GM12878 (cell line): Measurements from ENCODE around the gene BCAS3. TPM values are rescaled to one million over a fixed set of nuclear protein-coding genes. Genes with fewer than 3 reads are reported as not detected.

Source experiments
- ATAC-seq: fragments of 200-7000 bp; cut with Tn5 transposase; 3 replicates; pipeline ENCODE4 v1.9.1; 2020; ENCODE audit warnings: mild to moderate bottlenecking, moderate library complexity
- BruUV-seq: library from RNA; stranded (reverse); fragments of 400-500 nt; replicated peaks from 2 replicates; lab custom pipeline; 2021; lab: Mats Ljungman, UMichigan
- CTCF ChIA-PET: fragments of 300-600 bp; sonication (Branson Sonifier 250); formaldehyde crosslinking; extraction: SDS; loops from one replicate; lab custom pipeline; 2021; ENCODE audit warnings: inconsistent platforms; lab: Yijun Ruan, JAX
- POLR2A ChIA-PET: fragments of 350-600 bp; formaldehyde crosslinking; extraction: SDS; loops from one replicate; lab custom pipeline; 2021; ENCODE audit warnings: inconsistent platforms; lab: Charles Lee
- RAD21 ChIA-PET: fragments of 300-600 bp; sonication (Branson Sonifier 250); formaldehyde crosslinking; loops from one replicate; lab custom pipeline; 2023; ENCODE audit warnings: antibody characterized with exemption; ENCODE audit not compliant: unreplicated experiment; lab: Charles Lee
- SMC1A ChIA-PET: fragments of 300-600 bp; sonication (Branson Sonifier 250); formaldehyde crosslinking; loops from one replicate; lab custom pipeline; 2023; ENCODE audit not compliant: unreplicated experiment, uncharacterized antibody; lab: Charles Lee
- DNase-seq: peaks from one replicate; pipeline ENCODE4 v3.0.0-alpha.2; 2011; ENCODE audit warnings: low read depth, low spot score
- FAIRE-seq: peaks from 3 replicates; lab custom pipeline; 2011; peaks lifted over from hg19 to GRCh38; lab: Jason Lieb, UNC
- H2AFZ ChIP-seq: 2 replicates; pipeline ENCODE4 v1.6.0; 2011; ENCODE audit warnings: low read depth, low read length, control low read depth; ENCODE audit not compliant: control insufficient read depth
- H3K27ac ChIP-seq: 2 replicates; pipeline ENCODE4 v1.5.1; 2011; ENCODE audit warnings: control low read depth; ENCODE audit not compliant: control insufficient read depth, insufficient read depth
- H3K27me3 ChIP-seq, 2 experiments: replicated peaks in 1 of 2; 2 replicates each; pipeline versions ENCODE4 v1.6.0 to v1.6.1; 2011; ENCODE audit warnings: low read length in 1 of 2; ENCODE audit not compliant: control insufficient read depth in 2 of 2, insufficient read depth in 2 of 2
- H3K36me3 ChIP-seq, 2 experiments: 2 replicates each; pipeline ENCODE4 v1.5.1; 2011; ENCODE audit warnings: low read length in 1 of 2; ENCODE audit not compliant: control insufficient read depth in 2 of 2, insufficient read depth in 2 of 2
- H3K4me1 ChIP-seq: 2 replicates; pipeline ENCODE4 v1.6.1; 2011; ENCODE audit warnings: mild to moderate bottlenecking, low read length, moderate library complexity, mixed read lengths; ENCODE audit not compliant: control insufficient read depth, insufficient read depth
- H3K4me2 ChIP-seq: 2 replicates; pipeline ENCODE4 v1.6.0; 2011; ENCODE audit warnings: control low read depth; ENCODE audit not compliant: control insufficient read depth, insufficient read depth
- H3K4me3 ChIP-seq: fragments of 200-600 bp; sonication (generic); 2 replicates; pipeline ENCODE4 v1.5.1; 2016
- H3K79me2 ChIP-seq: 2 replicates; pipeline ENCODE4 v1.6.0; 2011; ENCODE audit warnings: low read length; ENCODE audit not compliant: control insufficient read depth, insufficient read depth
- H3K9ac ChIP-seq: 2 replicates; pipeline ENCODE4 v1.8.0; 2011; ENCODE audit warnings: low read length, control low read depth, mixed read lengths; ENCODE audit not compliant: control insufficient read depth, insufficient read depth
- H3K9me3 ChIP-seq: replicated peaks from 3 replicates; pipeline ENCODE4 v1.5.1; 2011; ENCODE audit warnings: mild to moderate bottlenecking, low read length; ENCODE audit not compliant: control insufficient read depth, insufficient read depth
- H4K20me1 ChIP-seq: 2 replicates; pipeline ENCODE4 v1.6.0; 2011; ENCODE audit not compliant: control insufficient read depth, insufficient read depth
- CBFB ChIP-seq: IDR thresholded peaks from 2 replicates; pipeline ENCODE4 v1.6.1; 2016; ENCODE audit warnings: antibody characterized with exemption, low read depth
- ETV6 ChIP-seq, 2 experiments: fragments of 450-650 bp in 1 of 2; IDR thresholded peaks in 1 of 2; conservative IDR thresholded peaks in 1 of 2; 2 replicates each; pipeline ENCODE4 v1.6.1; 2014; ENCODE audit warnings: antibody characterized with exemption in 1 of 2, borderline replicate concordance in 1 of 2, low read depth in 1 of 2, mild to moderate bottlenecking in 1 of 2, moderate library complexity in 1 of 2
- SP1 ChIP-seq: IDR thresholded peaks from one replicate; pipeline ENCODE4 v1.6.1; 2011; ENCODE audit warnings: low read depth, low read length
- WGBS: methylation state at CpG from one replicate; pipeline ENCODE4 v1.1.6; 2016; ENCODE audit warnings: low lambda C conversion rate; ENCODE audit not compliant: insufficient replicate concordance, insufficient coverage; ENCODE audit errors: missing lambda C conversion rate; 5-methylcytosine and 5-hydroxymethylcytosine counted together
- in situ Hi-C: fragments of 300-500 bp; cut with MboI; formaldehyde crosslinking; loops from 9 replicates; pipeline ENCODE4 v1.14.3; 2018; ENCODE audit warnings: mixed read lengths
- intact Hi-C: fragments of 100-400 bp; cut with micrococcal nuclease; formaldehyde crosslinking; loops from one replicate; pipeline ENCODE4 v1.14.2; 2022; ENCODE audit not compliant: unreplicated experiment
- polyA plus RNA-seq, 11 experiments: library from polyadenylated mRNA; depleted of rRNA in 4 of 11; unstranded in 6 of 11; stranded (reverse) in 5 of 11; fragments of >200 nt; fragmentation: Nextera tagmentation in 4 of 11; fragmentation: Illumina TruSeq in 1 of 11; extraction: Ambion mirVana in 4 of 11; extraction: Trizol in 1 of 11; gene quantifications; 1 replicate in 1 of 11; 2 replicates in 10 of 11; pipeline versions ENCODE4 v1.2.1 to v1.2.3, GENCODE V29; 2011 to 2016; ENCODE audit warnings: inconsistent platforms in 2 of 11, missing spikeins in 2 of 11, low read depth in 1 of 11
- total RNA-seq, 4 experiments: library from RNA; depleted of rRNA in 3 of 4; stranded (reverse); fragments of >200 nt in 3 of 4; fragmentation: Illumina TruSeq in 1 of 4; extraction: Trizol in 1 of 4; gene quantifications; 2 replicates each; pipeline versions ENCODE4 v1.2.1 to v1.2.3, GENCODE V29; 2013 to 2021

Gene BCAS3
- total and polyA plus RNA-seq, 10 of the 15 experiments (the other 5 are each of a cell fraction or from before 2014, with no cell fraction given), result 2.1 to 11.0 (median 6.6) TPM

- WGBS, result 36% methylated on average over 6 of the region's 6 CpGs
- no peak for ATAC-seq
- CTCF ChIA-PET, result no interaction called here
- peak in 1 of 2 experiments; percentile 90; a peak in 1 of 4 replicates for TF ChIP-seq ETV6 (conservative IDR thresholded peaks at IDR 0.05 in 1 of 2, IDR thresholded peaks at IDR 0.05 in 1 of 2; ENCODE audit: borderline replicate concordance in 1 of 2, low read depth in 1 of 2)
- no peak for TF ChIP-seq SP1
- no peaks in the 10 kb centered on the region for H3K27me3 ChIP-seq
- H3K9me3 ChIP-seq, result no peaks in the 10 kb centered on the region
- no peak overlapping the region for H3K4me3 ChIP-seq
- no peaks in the 10 kb centered on the region for H3K4me1 ChIP-seq
- DNase-seq, result no peak
- in situ Hi-C loops, result no loop called here
- RAD21 ChIA-PET, result no interaction called here
- no TSS peak for BruUV-seq
- no peaks in the 10 kb centered on the region for H3K79me2 ChIP-seq
- H3K9ac ChIP-seq, result no peak overlapping the region
- POLR2A ChIA-PET, result no interaction called here
- SMC1A ChIA-PET, result no interaction called here
- no peak overlapping the region for H3K4me2 ChIP-seq
- no peak for FAIRE-seq
- no peak overlapping the region for H3K27ac ChIP-seq
- intact Hi-C loops, result no loop called here
- H4K20me1 ChIP-seq, result no peaks in the 10 kb centered on the region
- no peaks in the 10 kb centered on the region for H3K36me3 ChIP-seq
- no peak overlapping the region for H2AFZ ChIP-seq
These were observed 667.4 kb downstream of the BCAS3 start for GRCh38 chr17:61345061-61345460.

- Histone ChIP-seq H2AFZ (no peak overlapping the region), H4K20me1 (no peaks in the 10 kb centered on the region), H3K79me2 (no peaks in the 10 kb centered on the region), H3K4me3 (no peak overlapping the region), H3K4me2 (no peak overlapping the region), H3K36me3 (no peaks in the 10 kb centered on the region), H3K27ac (no peak overlapping the region), H3K9me3 (no peaks in the 10 kb centered on the region), H3K27me3 (no peaks in the 10 kb centered on the region), H3K9ac (no peak overlapping the region), H3K4me1 (no peaks in the 10 kb centered on the region)
- DNase-seq (no peak), FAIRE-seq (no peak), ATAC-seq (no peak)
- TF ChIP-seq CBFB, result no peak
- 0 out of 4 replicates have a peak, but pooled peaks of 1 of the 2 experiments have one; percentile 30 for TF ChIP-seq ETV6 (conservative IDR thresholded peaks at IDR 0.05 in 1 of 2, IDR thresholded peaks at IDR 0.05 in 1 of 2; ENCODE audit: borderline replicate concordance in 1 of 2, low read depth in 1 of 2)
- POLR2A ChIA-PET, result no interaction called here
- CTCF ChIA-PET, result no interaction called here
- 25% methylated on average over 7 of the region's 7 CpGs for WGBS
- in situ Hi-C loops (no loop called here), intact Hi-C loops (no loop called here)
- RAD21 ChIA-PET, result no interaction called here
- SMC1A ChIA-PET, result no interaction called here
- no TSS peak for BruUV-seq
These were observed 668.4 kb downstream of the BCAS3 start for GRCh38 chr17:61345825-61346666.
